GM18508 (cell line): ENCODE measurements around the gene PCID2.
A peak's percentile ranks its signal among the peaks of the same experiment; 100 is the strongest.
"Not testable (repeated sequence)": the region's sequence is repeated elsewhere in the genome, so short reads cannot be mapped to it uniquely, and the experiment has no call there.

Experiments
- ATAC-seq: cut with Tn5 transposase; IDR thresholded peaks from one replicate; pipeline ENCODE4 v1.9.1; 2021; ENCODE audit warnings: moderate number of reproducible peaks; ENCODE audit not compliant: insufficient read depth, unreplicated experiment

PCID2 gene

DNA sequence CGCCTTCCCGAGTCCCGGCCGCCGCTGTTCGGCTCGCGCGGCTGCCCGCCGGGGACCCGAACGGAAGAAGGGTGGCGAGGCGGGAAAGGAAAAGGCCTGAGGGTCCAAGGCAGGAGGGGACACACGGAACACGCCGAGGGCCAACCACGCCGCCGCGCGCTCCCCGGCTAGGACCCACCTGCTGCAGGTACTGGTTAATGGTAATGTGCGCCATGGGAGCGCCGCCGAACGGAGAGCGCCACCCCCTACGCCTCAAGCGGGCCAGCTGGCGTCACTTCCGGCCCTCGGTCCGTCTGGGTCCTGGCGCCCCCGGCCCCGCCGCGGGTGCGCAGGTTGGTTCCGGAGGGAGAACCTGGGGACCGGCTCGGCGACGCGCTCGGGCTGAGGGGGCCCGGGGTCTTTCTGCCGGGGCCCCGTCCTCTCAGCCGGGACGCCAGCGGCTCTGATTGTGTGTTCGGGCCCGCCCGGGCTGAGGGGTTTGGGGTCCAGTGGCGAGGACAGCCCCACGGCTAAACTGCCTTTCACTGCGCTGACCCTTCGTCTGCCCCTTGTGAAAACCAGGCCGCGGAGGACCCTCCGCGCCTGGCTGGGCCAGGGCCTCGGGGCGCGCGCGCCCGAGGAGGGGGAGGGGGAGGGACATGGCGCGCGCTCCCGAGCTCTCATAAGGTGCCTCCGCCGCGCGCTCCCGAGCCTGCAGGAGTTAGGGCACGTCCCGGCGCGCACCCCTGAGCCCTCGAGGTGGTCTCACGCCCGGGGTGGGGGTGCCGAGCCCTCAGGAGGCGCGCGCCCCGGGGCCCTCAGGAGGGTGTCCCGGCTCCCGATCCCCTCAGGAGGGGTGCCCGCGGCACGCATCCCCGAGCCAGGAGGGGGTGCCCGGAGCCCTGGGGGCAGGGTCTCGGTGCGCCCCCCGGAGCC, at the start of gene PCID2:
TSS of gene PCID2 (minus strand) at position 249 of the 915 bp plus-strand sequence. CDS start at position 214, 35 bp downstream.
- ATAC-seq, result peak; percentile 50

DNA sequence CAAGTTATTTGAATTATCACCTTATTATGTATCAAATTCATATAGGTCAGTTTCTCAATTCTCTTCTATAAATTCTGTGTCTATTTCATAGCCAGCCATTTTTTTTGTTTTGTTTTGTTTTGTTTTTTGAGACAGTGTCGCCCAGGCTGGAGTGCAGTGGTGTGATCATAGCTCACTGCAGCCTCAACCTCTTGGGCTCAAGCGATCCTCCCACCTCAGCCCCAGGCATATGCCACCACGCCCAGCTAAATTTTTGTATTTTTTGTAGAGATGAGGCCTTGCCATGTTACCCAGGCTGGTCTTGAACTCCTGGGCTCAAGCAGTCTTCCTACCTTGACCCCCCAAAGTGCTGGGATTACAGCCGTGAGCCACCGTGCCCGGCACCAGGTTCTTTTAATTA, 49.4 kb upstream of the PCID2 start:
- ATAC-seq, result not testable (repeated sequence)

DNA sequence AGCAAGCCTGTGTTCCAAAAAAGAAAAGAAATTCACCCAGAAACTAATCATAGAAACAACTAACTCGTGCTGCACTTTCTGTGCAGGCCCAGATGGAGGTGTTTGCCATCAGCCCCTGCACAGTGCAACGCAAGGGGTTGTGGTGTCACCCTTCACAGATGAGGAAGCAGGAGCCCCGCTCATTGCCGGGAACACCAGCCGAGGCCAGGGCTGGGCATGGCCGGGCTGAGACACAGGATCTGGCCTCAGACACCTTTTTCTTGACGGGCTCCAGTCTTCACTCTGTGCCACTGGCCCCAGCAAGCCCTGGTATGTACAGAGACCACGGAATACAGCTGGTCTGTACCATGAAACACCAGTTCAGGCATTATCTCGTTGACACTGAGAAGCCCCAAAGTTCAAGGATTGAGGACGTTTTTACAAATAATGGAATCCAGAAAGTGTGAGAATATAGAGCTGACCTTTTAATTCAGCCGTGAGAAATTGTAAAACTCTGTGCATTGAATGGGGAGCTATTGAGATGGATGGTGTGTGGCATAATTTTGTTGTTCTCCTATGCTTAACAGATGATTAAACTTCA, 44.1 kb upstream of the PCID2 start:
- ATAC-seq, result no peak

DNA sequence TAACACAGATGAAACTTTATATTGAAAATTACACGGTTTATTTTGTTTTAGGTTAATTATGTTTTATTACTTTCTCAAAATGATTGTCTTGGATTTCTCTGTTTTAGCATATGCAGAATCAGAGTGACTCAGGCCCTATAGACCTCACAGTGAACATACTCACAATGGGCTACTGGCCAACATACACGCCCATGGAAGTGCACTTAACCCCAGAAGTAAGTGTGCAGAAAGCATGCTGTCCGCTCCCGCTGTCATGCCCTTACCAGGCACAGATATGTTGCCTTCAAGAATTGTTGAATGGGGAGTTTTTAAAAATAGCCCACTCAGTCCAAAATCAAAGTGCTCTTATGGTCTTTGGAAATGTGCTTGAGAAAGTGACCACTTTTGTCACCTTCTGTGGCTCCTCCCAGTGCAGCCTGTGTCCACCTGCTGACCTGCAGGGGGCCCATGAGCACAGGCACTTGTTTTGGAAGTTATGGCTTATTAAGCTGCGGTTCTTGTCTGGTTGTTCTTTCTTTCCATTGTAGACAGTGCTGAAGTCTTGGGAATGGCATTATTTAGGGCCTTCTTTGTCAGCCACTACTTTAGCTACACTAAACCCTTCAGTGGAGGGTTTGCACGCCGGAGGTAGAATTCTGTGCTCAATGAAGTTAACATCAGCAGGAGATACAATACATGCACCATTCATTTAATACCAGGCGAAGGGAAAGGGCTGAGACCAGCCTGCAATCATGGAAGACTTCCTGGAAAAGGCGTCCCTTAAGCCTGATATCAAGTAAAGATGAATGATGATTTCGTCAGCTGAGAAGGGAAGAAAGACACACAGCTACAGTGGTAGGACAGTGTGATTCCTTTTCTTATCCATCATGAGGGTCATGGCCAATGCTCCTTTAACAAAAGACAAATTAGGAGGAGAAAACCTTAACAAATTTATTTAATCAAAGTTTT, 37.7 kb upstream of the PCID2 start:
- ATAC-seq, result no peak

DNA sequence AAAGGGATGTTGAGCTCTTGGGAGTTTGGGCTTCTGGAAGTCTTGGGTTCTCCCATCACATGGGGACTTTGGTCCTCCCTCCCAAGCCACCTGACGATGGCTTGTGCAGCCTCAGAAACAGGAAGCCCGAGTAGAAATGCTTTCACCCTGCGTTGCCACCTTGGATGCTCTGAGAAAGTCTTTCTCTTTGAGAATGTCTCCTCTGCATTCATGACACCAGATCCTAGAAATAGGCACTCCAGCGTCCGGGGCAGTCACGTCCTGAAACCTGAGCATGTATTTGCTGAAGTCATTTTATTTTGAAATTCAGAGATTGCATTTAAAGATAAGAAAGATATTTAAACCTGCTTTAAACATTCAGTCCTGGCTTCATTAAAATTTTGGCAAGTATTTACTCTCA, 35.4 kb upstream of the PCID2 start:
- ATAC-seq, result no peak

DNA sequence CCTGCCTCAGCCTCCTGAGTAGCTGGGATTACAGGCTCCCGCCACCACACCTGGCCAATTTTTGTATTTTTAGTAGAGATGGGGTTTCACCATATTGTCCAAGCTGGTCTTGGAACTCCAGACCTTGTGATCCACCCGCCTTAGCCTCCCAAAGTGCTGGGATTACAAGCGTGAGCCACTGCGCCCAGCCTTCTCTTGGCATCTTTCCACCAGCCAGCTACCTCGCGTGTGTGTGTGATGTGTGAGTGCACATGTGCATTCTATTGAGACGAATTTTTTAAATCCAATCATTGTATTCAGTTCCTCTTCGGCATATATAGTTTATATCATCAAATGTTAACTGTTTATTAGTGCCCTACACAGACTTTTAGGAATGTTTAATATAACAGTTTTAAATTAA, 33.2 kb upstream of the PCID2 start:
- not testable (repeated sequence) for ATAC-seq

DNA sequence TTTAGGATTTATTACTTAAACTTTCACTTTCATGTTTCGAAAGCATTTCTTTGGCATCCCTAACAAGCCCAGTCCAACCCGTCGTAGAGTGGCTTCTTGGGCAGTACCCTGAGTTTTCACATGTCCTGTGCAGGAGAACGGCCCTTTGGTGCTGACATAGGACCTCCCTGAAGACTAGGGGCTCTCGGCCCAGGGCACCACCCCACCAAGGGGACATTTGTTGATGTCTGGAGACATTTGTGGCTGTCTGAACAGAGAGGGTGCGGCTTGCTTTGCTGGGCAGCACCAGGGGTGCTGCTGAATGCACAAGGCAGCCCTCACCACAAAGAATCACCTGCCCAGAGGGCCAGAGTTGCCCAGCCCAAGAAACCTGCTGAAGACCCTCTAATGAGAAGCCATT, 31.5 kb upstream of the PCID2 start:
- no peak for ATAC-seq

DNA sequence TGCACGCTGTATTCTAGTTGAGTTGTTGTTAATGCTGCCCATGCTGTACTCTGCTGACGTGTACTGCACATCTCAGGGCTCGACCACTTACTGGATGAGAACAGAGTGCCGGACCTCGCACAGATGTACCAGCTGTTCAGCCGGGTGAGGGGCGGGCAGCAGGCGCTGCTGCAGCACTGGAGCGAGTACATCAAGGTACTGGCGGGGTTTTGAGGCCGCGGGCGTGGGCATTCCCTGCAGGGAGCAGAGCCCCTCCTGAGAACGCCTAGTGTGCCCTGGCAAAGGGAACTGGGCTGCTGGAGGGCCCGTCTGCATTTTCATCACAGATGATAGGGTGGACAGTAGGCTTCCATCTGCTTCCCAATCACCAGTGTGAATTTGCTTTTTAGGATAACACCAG, 30.9 kb upstream of the PCID2 start:
- ATAC-seq, result no peak

DNA sequence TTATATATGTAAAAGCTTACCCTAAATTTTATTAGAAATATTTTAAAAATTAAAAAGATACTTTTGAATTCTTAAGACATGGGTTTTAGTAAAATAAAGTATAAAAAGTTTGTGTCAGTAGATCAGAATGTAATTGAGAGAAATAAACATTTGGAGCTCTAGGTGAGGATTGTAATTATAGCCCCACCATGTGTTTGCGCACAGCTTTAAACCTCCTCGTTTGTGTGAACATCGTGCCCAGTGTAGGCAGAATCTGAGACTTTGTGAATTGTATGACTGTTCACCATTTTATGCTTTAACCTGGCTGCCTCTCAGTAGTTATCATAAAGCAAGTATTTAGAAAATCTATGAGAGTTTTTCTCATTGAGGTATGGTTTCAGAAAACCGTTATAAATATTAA, 30.1 kb upstream of the PCID2 start:
- no peak for ATAC-seq

DNA sequence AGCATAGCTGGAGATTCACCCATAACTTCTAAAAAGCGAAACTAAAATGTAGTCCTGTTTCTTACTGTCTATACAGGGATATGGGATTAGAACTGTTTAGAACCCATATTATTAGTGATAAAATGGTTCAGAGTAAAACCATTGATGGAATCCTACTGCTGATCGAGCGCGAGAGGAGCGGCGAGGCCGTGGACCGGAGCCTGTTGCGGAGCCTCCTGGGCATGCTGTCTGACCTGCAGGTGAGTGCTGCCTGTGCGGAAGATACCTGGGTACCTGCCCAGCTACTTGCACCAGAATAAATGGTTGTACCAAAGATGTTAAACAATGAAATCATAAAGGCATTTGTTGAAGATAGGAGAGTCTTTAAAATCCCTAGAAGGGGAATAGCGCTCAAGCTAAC, 24.6 kb upstream of the PCID2 start:
- no peak for ATAC-seq

DNA sequence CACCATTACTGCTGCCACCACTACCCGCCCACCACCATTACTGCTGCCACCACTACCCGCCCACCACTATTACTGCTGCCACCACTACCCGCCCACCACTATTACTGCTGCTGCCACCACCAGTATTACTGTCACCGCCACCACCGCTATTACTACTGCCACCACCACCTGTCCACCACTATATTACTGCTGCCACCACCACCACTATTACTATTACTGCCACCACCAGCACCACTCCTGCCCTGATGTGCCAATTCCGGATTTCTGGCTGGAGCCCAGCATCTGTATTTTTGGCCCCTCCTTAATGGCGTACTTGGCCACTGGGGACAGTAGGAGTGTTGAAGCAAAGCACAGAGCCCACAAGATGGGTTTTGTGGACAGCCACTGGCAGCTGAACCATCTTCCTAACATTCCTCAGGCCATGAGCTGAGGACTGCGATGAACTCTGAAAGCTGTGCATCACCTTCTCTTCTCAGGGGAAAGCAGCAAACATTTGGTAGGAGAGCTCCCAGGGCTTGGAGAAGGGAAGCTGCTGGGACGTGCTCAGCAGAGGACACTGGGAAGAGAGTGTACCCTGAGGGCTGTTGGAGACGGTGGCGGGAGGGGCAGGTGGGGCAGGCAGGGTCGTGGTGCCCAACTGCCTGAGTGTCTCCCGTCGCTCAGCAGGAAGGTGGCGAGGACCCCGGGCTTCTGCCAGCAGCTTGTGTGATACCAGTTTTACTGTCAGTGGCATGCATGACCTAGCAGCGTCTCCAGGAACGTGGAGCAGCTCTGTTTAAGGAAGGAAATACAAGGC, 23.9 kb upstream of the PCID2 start:
- ATAC-seq, result no peak

DNA sequence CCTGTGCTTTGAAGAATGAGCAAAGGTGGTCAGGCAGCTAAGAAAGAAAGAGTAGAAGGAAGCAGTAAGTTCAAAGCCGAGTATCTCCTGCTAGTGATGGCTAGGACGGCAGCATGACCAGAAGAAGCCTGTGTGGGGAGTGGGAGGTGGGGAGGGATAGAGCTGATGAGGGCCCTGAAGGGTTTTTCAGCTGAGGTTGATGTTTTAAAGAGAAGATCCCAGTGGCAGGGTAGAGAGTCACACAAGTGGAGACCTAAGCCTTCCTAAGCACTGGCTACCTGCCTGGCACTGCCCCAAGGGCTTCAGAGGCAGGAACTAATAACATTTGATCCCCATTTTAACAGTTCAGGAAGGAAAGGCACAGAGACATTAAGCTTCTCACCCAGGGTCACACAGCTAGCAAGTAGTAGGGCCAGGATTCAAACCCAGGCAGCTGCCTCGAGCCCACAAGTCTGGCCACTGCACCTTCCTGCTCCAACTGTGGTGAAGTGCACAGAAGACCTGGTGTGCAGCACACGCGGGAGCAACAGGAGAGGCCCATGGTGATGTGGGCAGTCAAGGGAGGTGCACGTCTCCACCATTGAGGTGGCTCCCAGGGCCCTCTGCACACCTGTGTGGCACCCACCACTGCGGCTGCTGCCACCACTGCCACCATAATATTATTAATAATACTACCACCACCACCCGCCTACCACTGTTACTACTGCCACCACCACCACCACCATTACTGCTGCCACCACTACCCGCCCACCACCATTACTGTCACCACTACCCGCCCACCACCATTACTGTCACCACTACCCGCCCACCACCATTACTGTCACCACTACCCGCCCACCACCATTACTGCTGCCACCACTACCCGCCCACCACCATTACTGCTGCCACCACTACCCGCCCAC, 23.1 kb upstream of the PCID2 start:
- ATAC-seq, result no peak

DNA sequence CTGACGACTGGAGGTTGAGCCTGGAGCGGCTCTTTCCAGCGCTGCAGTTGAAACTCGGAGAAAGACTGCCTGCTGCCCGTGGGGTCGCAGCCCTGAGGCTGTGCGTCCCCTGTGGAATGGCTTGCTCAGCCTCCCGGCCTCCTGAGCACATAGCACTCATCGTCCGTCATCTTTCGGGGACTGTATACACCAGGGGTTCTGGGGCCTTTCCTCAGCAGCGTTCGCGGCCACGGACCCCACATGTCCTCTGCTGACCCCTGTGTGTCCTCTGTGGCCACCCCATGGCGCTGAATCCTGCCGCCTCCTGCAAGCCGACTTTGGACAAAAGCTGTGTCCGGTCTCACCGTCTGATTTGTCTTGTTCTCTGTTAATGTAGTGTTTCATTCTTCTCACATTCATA, 21.3 kb upstream of the PCID2 start:
- no peak for ATAC-seq

DNA sequence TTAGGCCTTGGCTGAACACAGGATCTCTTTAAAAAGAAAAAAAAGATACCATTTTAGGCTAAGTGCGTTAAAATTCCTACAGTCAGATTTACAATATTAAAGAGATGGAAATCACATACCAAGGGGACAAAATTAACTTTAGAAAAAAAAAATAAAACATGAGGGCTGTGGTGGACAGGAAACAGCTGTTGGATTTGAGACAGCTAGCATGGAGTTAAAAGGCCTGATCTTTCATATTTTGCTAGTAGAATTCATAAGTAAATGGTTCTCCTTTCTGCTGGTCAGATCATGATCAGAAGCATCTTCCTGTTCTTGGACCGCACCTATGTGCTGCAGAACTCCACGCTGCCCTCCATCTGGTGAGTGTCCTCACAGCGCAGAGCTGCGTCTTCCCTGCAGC, 20.7 kb upstream of the PCID2 start:
- no peak for ATAC-seq

DNA sequence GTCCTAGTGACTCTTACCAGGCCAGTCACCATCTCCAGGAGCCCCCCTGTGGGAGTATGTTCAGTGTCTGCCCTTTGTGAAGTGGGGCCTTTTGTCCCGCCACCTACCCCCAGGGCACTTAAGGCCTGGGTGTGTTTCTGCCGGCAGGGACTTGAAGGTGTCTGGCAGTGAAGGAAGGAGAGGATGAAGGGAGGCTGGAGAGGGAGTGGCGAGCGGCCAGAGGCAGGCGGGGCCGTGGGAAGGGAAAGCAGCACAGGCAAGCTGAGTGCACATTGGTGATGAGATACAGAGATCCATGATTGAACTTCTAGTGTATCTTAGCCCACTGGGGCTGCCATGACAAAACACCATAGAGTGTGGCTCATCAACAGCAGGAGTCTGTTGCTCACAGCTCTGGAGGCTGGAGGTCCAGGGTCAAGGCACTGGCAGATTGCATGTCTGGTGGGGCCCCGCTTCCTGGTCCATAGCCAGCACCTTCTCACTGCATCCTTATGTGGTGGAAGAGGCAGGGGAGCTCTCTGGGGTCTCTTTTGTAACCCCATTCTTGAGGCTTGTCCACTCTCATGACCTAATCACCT, 18.5 kb upstream of the PCID2 start:
- no peak for ATAC-seq

DNA sequence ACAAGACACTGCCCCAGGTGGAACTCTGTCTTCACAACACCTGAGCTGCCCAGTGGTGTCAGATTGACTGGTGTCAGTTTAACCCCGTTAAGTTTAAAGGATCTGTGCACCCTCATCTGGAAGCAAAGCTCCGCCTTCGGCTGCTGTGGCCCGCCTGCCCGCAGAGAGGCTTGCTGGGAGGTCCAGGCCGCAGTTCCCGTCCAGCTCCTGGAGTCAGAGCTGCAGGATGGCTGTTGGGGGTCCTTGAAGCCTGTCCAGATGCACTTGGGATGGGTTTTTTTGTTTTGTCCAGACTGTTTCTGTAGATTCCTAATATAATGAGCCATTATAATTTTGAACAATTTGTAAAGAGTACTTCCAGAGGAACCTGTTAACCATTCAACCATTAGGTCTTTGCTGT, 17.0 kb upstream of the PCID2 start:
- ATAC-seq, result no peak

DNA sequence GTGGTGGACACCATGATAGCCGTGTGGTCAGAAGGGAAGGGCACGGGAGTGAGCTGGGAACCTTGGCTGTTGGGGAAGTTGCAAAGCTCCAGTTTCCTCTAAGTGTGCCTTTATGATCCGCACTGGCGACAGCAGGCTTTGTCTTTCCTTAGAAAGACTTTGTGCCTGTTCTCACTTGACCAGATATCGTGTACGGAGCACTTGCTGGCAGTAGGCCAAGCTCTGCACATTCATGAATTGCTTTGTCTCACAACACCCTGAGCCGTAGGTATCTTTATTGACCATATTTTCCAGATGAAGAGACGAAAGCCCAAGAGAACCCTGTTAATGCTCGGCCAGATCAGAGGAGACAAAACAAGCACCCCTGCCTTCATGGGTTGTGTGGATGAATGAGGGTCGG, 16.0 kb upstream of the PCID2 start:
- ATAC-seq, result no peak

DNA sequence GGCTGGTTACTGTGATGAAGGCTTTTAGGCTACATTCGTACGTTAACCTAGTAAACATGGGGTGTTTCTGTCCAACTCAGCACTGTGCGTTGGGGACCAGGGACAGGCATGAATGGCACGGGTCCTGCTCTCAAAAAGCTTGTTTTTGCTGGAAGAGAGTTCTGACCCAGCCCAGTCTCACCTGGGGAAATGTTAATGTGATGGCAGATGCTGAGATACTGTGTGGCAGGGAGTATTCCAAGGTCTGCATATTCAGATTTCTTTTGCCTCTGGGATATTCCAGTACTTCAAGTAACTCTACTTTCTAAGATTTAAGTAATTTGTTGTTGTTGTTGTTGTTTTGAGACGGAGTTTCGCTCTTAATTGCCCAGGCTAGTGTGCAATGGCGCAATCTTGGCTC, 14.6 kb upstream of the PCID2 start:
- no peak for ATAC-seq

DNA sequence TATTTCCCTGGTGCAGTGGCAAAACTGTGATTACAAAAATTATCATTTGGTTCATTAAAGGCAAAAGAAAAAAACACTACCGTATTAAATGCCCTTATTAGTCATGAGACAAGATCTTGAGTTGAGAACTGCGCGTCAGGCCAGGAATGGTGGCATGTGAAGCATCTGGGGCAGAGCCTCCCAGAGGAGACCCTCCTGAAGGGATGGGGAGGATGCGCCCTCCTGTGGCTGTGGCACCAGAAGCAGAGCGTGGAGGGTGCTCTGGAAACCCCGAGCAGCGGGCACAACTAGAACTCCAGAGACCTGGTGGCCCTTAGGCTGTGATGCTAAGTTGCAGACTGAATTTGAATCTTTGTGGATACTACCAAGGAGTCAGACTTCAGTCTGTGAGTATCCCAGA, 12.4 kb upstream of the PCID2 start:
- no peak for ATAC-seq
